Sigmoid colon (tissue), 4 donors: ENCODE data around the gene MYLK4.

ENCODE experiments used
- EP300 ChIP-seq, 4 donors: sonication (generic); formaldehyde crosslinking; IDR thresholded peaks; one replicate each; pipeline ENCODE4 v1.6.1; 2017; ENCODE audit warnings: antibody characterized with exemption in 4 of 4
- POLR2A ChIP-seq, 2 donors: fragments of 450-650 bp; IDR thresholded peaks; one replicate each; pipeline ENCODE4 v1.6.1; 2016; ENCODE audit warnings: antibody characterized with exemption in 2 of 2, mild to moderate bottlenecking in 2 of 2, moderate library complexity in 2 of 2
- POLR2AphosphoS5 ChIP-seq, 4 donors: sonication (generic); formaldehyde crosslinking; IDR thresholded peaks; one replicate each; pipeline ENCODE4 v1.6.1; 2017; ENCODE audit warnings: antibody characterized with exemption in 4 of 4
- TF ChIP-seq, protein P1 (sequence below), 4 experiments: fragments of 450-650 bp in 3 of 4; fragments of 200-600 bp in 1 of 4; IDR thresholded peaks; one replicate each; pipeline ENCODE4 v1.5.1; 2016 to 2019; ENCODE audit warnings: antibody characterized with exemption in 4 of 4, mild to moderate bottlenecking in 3 of 4, moderate library complexity in 2 of 4

DNA sequence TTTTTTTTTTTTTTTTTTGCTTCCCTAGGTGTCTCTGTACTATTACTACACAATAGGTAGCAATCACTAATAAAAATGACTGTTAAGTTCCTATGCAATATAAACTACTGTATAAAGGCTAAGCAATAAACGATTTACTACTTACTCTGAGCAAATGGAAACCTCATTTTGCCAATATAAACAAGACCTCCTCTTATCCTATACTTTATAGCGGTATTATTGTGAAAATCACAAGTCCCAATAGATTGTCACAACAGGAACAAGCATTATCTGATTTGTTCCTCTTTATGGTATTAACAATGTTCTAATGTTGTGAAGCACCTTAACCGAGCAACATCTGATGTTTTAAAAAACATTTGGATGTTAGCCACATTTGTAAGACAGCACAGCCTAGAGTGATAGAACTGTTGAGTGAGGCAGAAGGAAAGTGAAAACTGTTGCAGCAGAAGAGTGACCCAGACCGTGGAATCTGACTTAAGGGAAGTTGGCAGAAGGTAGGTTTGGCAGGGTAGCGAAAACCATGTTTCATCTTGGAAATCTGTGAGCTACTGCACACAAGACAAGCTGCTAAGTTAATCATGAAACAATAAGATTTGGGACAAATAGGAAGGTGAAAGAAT lies 94.2 kb downstream of the MYLK4 start:
- no peak for TF ChIP-seq POLR2AphosphoS5 (IDR thresholded peaks at IDR 0.05)
- TF ChIP-seq, protein P1, sequence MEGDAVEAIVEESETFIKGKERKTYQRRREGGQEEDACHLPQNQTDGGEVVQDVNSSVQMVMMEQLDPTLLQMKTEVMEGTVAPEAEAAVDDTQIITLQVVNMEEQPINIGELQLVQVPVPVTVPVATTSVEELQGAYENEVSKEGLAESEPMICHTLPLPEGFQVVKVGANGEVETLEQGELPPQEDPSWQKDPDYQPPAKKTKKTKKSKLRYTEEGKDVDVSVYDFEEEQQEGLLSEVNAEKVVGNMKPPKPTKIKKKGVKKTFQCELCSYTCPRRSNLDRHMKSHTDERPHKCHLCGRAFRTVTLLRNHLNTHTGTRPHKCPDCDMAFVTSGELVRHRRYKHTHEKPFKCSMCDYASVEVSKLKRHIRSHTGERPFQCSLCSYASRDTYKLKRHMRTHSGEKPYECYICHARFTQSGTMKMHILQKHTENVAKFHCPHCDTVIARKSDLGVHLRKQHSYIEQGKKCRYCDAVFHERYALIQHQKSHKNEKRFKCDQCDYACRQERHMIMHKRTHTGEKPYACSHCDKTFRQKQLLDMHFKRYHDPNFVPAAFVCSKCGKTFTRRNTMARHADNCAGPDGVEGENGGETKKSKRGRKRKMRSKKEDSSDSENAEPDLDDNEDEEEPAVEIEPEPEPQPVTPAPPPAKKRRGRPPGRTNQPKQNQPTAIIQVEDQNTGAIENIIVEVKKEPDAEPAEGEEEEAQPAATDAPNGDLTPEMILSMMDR (IDR thresholded peaks at IDR 0.05), result no peak
- no peak for TF ChIP-seq POLR2A (IDR thresholded peaks at IDR 0.05)
- TF ChIP-seq EP300 (IDR thresholded peaks at IDR 0.05), result no peak
